ENCODE results near the gene SCTR. TPM values are rescaled to one million over a fixed set of nuclear protein-coding genes. Genes with fewer than 3 reads are reported as not detected.

SCTR gene
- total RNA-seq, 4 donors from 2014 or later, result not detected

GRCh38 chr2:119549241-119549640 is 25.0 kb upstream of the SCTR start:
- TF ChIP-seq CTCF (IDR thresholded peaks at IDR 0.05; ENCODE audit: low read depth), result no peak

GRCh38 chr2:119548516-119549120 is 24.3 kb upstream of the SCTR start:
- TF ChIP-seq CTCF (IDR thresholded peaks at IDR 0.05; ENCODE audit: low read depth), result no peak

GRCh38 chr2:119546447-119546767 is 22.1 kb upstream of the SCTR start:
- TF ChIP-seq CTCF (IDR thresholded peaks at IDR 0.05; ENCODE audit: low read depth), result no peak

- TF ChIP-seq CTCF (IDR thresholded peaks at IDR 0.05; ENCODE audit: low read depth), result no peak
Measured at GRCh38 chr2:119545754-119546446, 21.6 kb upstream of the SCTR start.

GRCh38 chr2:119544939-119545475 is 20.7 kb upstream of the SCTR start:
- no peak for TF ChIP-seq CTCF (IDR thresholded peaks at IDR 0.05; ENCODE audit: low read depth)

- no peak for TF ChIP-seq CTCF (IDR thresholded peaks at IDR 0.05; ENCODE audit: low read depth)
Measured at GRCh38 chr2:119544075-119544938, 20.0 kb upstream of the SCTR start, which contains the start of gene CFAP221. TSS of gene CFAP221 (plus strand) at chr2:119544449. CDS start at chr2:119546132, 1,683 bp downstream.

GRCh38 chr2:119541476-119541875 is 17.2 kb upstream of the SCTR start:
- TF ChIP-seq CTCF (IDR thresholded peaks at IDR 0.05; ENCODE audit: low read depth), result no peak

All from subcutaneous adipose tissue (tissue), 4 donors.